HepG2 (cell line): ENCODE measurements around the gene KLHL28. TPM values are rescaled to one million over a fixed set of nuclear protein-coding genes. Genes with fewer than 3 reads are reported as not detected.

ENCODE experiments used
- ATAC-seq: fragments of 200-7000 bp; cut with Tn5 transposase; 3 replicates; pipeline ENCODE4 v1.9.1; 2020; ENCODE audit warnings: mild to moderate bottlenecking, moderate library complexity
- BruUV-seq: library from RNA; stranded (reverse); fragments of 400-500 nt; replicated peaks from 2 replicates; lab custom pipeline; 2021; lab: Mats Ljungman, UMichigan
- CTCF ChIA-PET: fragments of 300-600 bp; formaldehyde crosslinking; extraction: SDS; loops from one replicate; lab custom pipeline; 2021; ENCODE audit warnings: low total read pairs, inconsistent platforms, low intra/inter-chr PET ratio; lab: Yijun Ruan, JAX
- POLR2A ChIA-PET: fragments of 350-600 bp; sonication (Branson Sonifier 250); formaldehyde crosslinking; loops from one replicate; lab custom pipeline; 2020; ENCODE audit warnings: antibody characterized with exemption, inconsistent platforms; lab: Yijun Ruan, JAX
- DNase-seq: peaks from one replicate; pipeline ENCODE4 v3.0.0-alpha.2; 2015; ENCODE audit warnings: low spot score
- FAIRE-seq: peaks from 3 replicates; lab custom pipeline; 2011; peaks lifted over from hg19 to GRCh38; lab: Jason Lieb, UNC
- H2AFZ ChIP-seq: one replicate; pipeline ENCODE4 v1.6.1; 2011; ENCODE audit warnings: low read length, inconsistent platforms
- H3K27ac ChIP-seq: fragments of 300-600 bp; 3 replicates; pipeline ENCODE4 v1.8.0; 2011; ENCODE audit warnings: mixed run types, mild to moderate bottlenecking, mixed read lengths, low read length, inconsistent platforms; ENCODE audit not compliant: insufficient read depth; ENCODE audit errors: extremely low read length
- H3K27me3 ChIP-seq, 2 experiments: fragments of 200-600 bp in 1 of 2; 2 replicates in 1 of 2; 3 replicates in 1 of 2; pipeline versions ENCODE4 v1.6.0 to v1.8.0; 2011; ENCODE audit warnings: low read length in 2 of 2, mild to moderate bottlenecking in 2 of 2, moderate library complexity in 2 of 2, inconsistent platforms in 1 of 2; ENCODE audit not compliant: insufficient read depth in 2 of 2, control insufficient read depth in 1 of 2
- H3K36me3 ChIP-seq, 2 experiments: fragments of 200-600 bp in 1 of 2; replicated peaks in 1 of 2; 2 replicates in 1 of 2; 3 replicates in 1 of 2; pipeline versions ENCODE4 v1.5.1 to v1.8.0; 2011; ENCODE audit warnings: low read length in 2 of 2, inconsistent platforms in 1 of 2; ENCODE audit not compliant: insufficient read depth in 2 of 2, control insufficient read depth in 1 of 2
- H3K4me1 ChIP-seq: 2 replicates; pipeline ENCODE4 v1.5.1; 2012; ENCODE audit warnings: low read length, inconsistent platforms; ENCODE audit not compliant: insufficient read depth
- H3K4me2 ChIP-seq: 2 replicates; pipeline ENCODE4 v1.6.0; 2011; ENCODE audit warnings: low read depth, low read length, inconsistent platforms
- H3K4me3 ChIP-seq, 3 experiments: fragments of 200-600 bp in 1 of 3; sonication (generic), shearing (Covaris generic) in 1 of 3; replicated peaks in 1 of 3; 2 replicates each; pipeline ENCODE4 v1.5.1; 2011 to 2016; ENCODE audit warnings: low read length in 3 of 3, inconsistent platforms in 2 of 3, low read depth in 2 of 3, mild to moderate bottlenecking in 2 of 3, control low read depth in 1 of 3, mixed read lengths in 1 of 3; ENCODE audit not compliant: insufficient read depth in 1 of 3
- H3K79me2 ChIP-seq: one replicate; pipeline ENCODE4 v1.6.1; 2011; ENCODE audit warnings: low read length, inconsistent platforms; ENCODE audit not compliant: insufficient read depth
- H3K9ac ChIP-seq: 2 replicates; pipeline ENCODE4 v1.6.0; 2011; ENCODE audit warnings: mild to moderate bottlenecking, low read depth, low read length, inconsistent platforms; ENCODE audit not compliant: insufficient read depth
- H3K9me3 ChIP-seq: 2 replicates; pipeline ENCODE4 v1.5.1; 2012; ENCODE audit warnings: mild to moderate bottlenecking, low read length
- H4K20me1 ChIP-seq: 2 replicates; pipeline ENCODE4 v1.6.0; 2011; ENCODE audit warnings: inconsistent platforms, mild to moderate bottlenecking, low read length, moderate library complexity; ENCODE audit not compliant: insufficient read depth
- CBX5 ChIP-seq: sonication (generic); formaldehyde crosslinking; IDR thresholded peaks from 2 replicates; pipeline ENCODE4 v1.4.0; 2020; ENCODE audit warnings: missing genetic modification reagents, borderline replicate concordance
- KAT2B ChIP-seq: fragments of 150-350 bp; IDR thresholded peaks from 2 replicates; pipeline ENCODE4 v1.6.1; 2014; ENCODE audit warnings: low read depth, low read length, borderline replicate concordance
- KDM6A ChIP-seq: IDR thresholded peaks from 2 replicates; pipeline ENCODE4 v1.6.1; 2016; ENCODE audit warnings: low read depth
- NONO ChIP-seq, 2 experiments: fragments of 450-650 bp in 1 of 2; sonication (generic) in 1 of 2; formaldehyde crosslinking in 1 of 2; IDR thresholded peaks in 1 of 2; conservative IDR thresholded peaks in 1 of 2; 2 replicates each; pipeline versions ENCODE4 v1.6.1 to v1.8.0; 2017 to 2022; ENCODE audit warnings: mild to moderate bottlenecking in 1 of 2, missing genetic modification reagents in 1 of 2, moderate library complexity in 1 of 2
- NR2F2 ChIP-seq: IDR thresholded peaks from 2 replicates; pipeline ENCODE4 v1.6.1; 2012; ENCODE audit warnings: low read depth, inconsistent platforms, borderline replicate concordance
- RXRB ChIP-seq: IDR thresholded peaks from 2 replicates; pipeline ENCODE4 v1.6.1; 2016; ENCODE audit warnings: borderline replicate concordance, missing genetic modification reagents, missing compliant biosample characterization
- SALL2 ChIP-seq: sonication (generic); formaldehyde crosslinking; IDR thresholded peaks from 2 replicates; pipeline ENCODE4 v1.8.1; 2023; ENCODE audit warnings: mild to moderate bottlenecking, missing genetic modification reagents, inconsistent platforms
- ZNF121 ChIP-seq: sonication (generic); formaldehyde crosslinking; IDR thresholded peaks from 2 replicates; pipeline ENCODE4 v1.5.0; 2020; ENCODE audit warnings: mild to moderate bottlenecking, missing genetic modification reagents
- ZNF354B ChIP-seq: sonication (generic); formaldehyde crosslinking; IDR thresholded peaks from 2 replicates; pipeline ENCODE4 v1.8.0; 2022; ENCODE audit warnings: mild to moderate bottlenecking, missing genetic modification reagents
- ZNF383 ChIP-seq: sonication (generic); formaldehyde crosslinking; IDR thresholded peaks from 2 replicates; pipeline ENCODE4 v1.4.0; 2020; ENCODE audit warnings: missing genetic modification reagents, mild to moderate bottlenecking, borderline replicate concordance
- WGBS: methylation state at CpG from one replicate; pipeline ENCODE4 v1.1.6; 2017; ENCODE audit warnings: low lambda C conversion rate; 5-methylcytosine and 5-hydroxymethylcytosine counted together
- in situ Hi-C: cut with HindIII; loops from 2 replicates; pipeline ENCODE4 v1.10.0; 2017; ENCODE audit warnings: low pct_unique_long_range_greater_than_20kb; ENCODE audit not compliant: extremely low pct_ligation_motif_present
- intact Hi-C: fragments of 100-400 bp; cut with micrococcal nuclease; formaldehyde crosslinking; loops from one replicate; pipeline ENCODE4 v1.10.0; 2022; ENCODE audit not compliant: unreplicated experiment
- polyA plus RNA-seq, 8 experiments: library from polyadenylated mRNA; depleted of rRNA in 3 of 8; stranded (reverse) in 7 of 8; unstranded in 1 of 8; fragments of >200 nt; fragmentation: Illumina TruSeq in 4 of 8; extraction: Trizol in 4 of 8; gene quantifications; 2 replicates each; pipeline versions ENCODE4 v1.2.1 to v1.2.3, GENCODE V29; 2011 to 2016; ENCODE audit warnings: low read depth in 4 of 8, missing spikeins in 1 of 8, mixed read lengths in 1 of 8; ENCODE audit not compliant: insufficient read depth in 1 of 8
- total RNA-seq, 5 experiments: library from RNA; depleted of rRNA; stranded (reverse); fragments of >200 nt; fragmentation: Illumina TruSeq; extraction: Trizol; gene quantifications; 2 replicates each; pipeline ENCODE4 v1.2.3, GENCODE V29; 2016; ENCODE audit warnings: low read depth in 1 of 5
- TF ChIP-seq, protein P1 (sequence below): sonication (generic); formaldehyde crosslinking; IDR thresholded peaks from 2 replicates; pipeline ENCODE4 v1.4.0; 2020; ENCODE audit warnings: mild to moderate bottlenecking, missing genetic modification reagents

Gene KLHL28
- total and polyA plus RNA-seq, 2 of the 13 experiments (the other 11 are each of a cell fraction or from before 2014, with no cell fraction given), result 3.4 to 6.6 TPM

DNA sequence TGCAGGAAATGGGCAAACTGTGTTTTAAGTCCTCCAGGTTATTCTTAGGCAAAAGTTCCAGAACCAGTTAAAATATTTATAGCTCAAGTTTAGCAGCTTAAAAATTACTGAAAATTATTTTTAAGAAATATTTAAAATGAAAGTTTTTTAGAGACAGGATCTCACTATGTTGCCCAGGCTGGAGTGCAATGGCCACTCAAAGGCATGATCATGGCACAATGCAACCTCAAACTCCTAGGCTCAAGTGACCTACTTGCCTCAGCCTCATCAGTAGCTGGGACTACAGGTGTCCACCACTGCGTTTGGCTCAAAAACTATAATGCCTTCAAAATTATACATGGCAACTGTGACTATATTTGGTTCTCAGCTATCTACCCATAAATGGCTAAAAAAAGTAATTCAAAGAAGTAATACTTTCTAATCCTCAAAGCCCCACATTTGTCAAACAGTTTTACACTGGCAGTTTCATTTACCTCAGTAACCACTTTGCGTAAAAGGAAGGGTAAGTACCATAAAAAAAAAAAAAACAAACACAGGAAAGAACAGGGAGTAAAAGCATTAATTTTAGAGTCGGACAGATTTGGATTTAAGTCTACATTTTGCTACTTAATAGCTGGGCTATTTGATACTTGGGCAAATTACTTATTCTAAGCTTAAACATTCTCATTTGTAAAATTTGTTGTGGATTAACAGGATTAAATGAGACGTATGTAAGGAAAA, 9.2 kb downstream of the KLHL28 start:
- FAIRE-seq (no peak), ATAC-seq (no peak), DNase-seq (no peak)
- no peaks in the 10 kb centered on the region for H3K9me3 ChIP-seq
- 0 out of 2 replicates have a peak, but pooled peaks cover 8% of the 10 kb centered on the region for H3K4me1 ChIP-seq
- peaks cover 2 to 3% of the 10 kb centered on the region in 2 experiments; a peak in 1 of 5 replicates for H3K36me3 ChIP-seq
- H3K9ac ChIP-seq, result no peak overlapping the region
- 94% methylated on average over 4 of the region's 4 CpGs for WGBS
- no peak overlapping the region for H3K27ac ChIP-seq
- no TSS peak for BruUV-seq
- H3K4me3 ChIP-seq, result no peak overlapping the region
- peaks cover 28% of the 10 kb centered on the region for H3K79me2 ChIP-seq
- ChIA-PET POLR2A (no interaction called here), CTCF (no interaction called here)
- in situ Hi-C loops (no loop called here), intact Hi-C loops (no loop called here)
- no peak overlapping the region for H3K4me2 ChIP-seq
- no peaks in the 10 kb centered on the region for H3K27me3 ChIP-seq
- no peak overlapping the region for H2AFZ ChIP-seq
- TF ChIP-seq ZNF121 (CRISPR knock-in tag) (peak; percentile 21; the same call in 1 of the 2 replicates), KAT2B (no peak)
- H4K20me1 ChIP-seq, result no peaks in the 10 kb centered on the region

DNA sequence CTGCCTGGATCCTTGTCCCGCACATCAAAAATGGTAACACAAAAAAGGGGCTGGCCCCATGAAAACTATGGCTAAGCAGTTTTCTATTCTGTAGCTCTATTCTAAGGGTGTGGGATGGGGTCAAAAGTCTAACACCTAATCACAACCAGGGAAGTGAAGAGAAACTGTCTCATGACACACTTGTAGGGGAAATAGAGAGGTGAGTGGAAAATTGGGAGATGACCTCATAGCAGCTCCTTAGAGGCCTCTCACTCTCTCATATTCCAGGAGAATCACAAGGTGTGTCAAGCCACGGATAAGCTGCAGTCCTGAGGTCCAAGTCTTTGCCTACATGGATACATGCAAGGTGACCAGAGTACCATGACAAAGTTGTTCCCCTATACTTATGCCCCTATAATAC, 10.7 kb downstream of the KLHL28 start:
- H3K27ac ChIP-seq, result no peak overlapping the region
- 0 out of 2 replicates have a peak, but pooled peaks cover 8% of the 10 kb centered on the region for H3K4me1 ChIP-seq
- no peak overlapping the region for H3K4me3 ChIP-seq
- ChIA-PET CTCF (no interaction called here), POLR2A (no interaction called here)
- DNase-seq (no peak), ATAC-seq (no peak), FAIRE-seq (no peak)
- peaks cover 14% of the 10 kb centered on the region for H3K79me2 ChIP-seq
- BruUV-seq, result no TSS peak
- H3K36me3 ChIP-seq, result peaks cover 2 to 3% of the 10 kb centered on the region in 2 experiments; a peak in 2 of 5 replicates
- 95% methylated on average over 2 of the region's 2 CpGs for WGBS
- TF ChIP-seq CBX5 (CRISPR knock-in tag) (no peak), RXRB (CRISPR knock-in tag) (no peak), ZNF354B (CRISPR knock-in tag) (no peak), NONO (IDR thresholded peaks at IDR 0.05) (no peak), NONO (CRISPR knock-in tag; conservative IDR thresholded peaks at IDR 0.05) (no peak), ZNF383 (CRISPR knock-in tag) (no peak), SALL2 (CRISPR knock-in tag) (no peak), KDM6A (CRISPR knock-in tag) (no peak), NR2F2 (no peak)
- TF ChIP-seq, protein P1, sequence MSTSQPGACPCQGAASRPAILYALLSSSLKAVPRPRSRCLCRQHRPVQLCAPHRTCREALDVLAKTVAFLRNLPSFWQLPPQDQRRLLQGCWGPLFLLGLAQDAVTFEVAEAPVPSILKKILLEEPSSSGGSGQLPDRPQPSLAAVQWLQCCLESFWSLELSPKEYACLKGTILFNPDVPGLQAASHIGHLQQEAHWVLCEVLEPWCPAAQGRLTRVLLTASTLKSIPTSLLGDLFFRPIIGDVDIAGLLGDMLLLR (CRISPR knock-in tag), result no peak
- no peaks in the 10 kb centered on the region for H4K20me1 ChIP-seq
- H3K27me3 ChIP-seq, result no peaks in the 10 kb centered on the region
- H2AFZ ChIP-seq, result no peak overlapping the region
- in situ Hi-C loops (no loop called here), intact Hi-C loops (no loop called here)
- H3K9me3 ChIP-seq, result no peaks in the 10 kb centered on the region
- H3K9ac ChIP-seq, result no peak overlapping the region
- H3K4me2 ChIP-seq, result no peak overlapping the region
